ENCODE results near the gene TDRD9. TPM values are rescaled to one million over a fixed set of nuclear protein-coding genes. Genes with fewer than 3 reads are reported as not detected.

Gene TDRD9
- total and polyA plus RNA-seq, 7 experiments from 2014 or later: 0.16 to 6.4 (median 0.43) TPM; not detected in 1

DNA sequence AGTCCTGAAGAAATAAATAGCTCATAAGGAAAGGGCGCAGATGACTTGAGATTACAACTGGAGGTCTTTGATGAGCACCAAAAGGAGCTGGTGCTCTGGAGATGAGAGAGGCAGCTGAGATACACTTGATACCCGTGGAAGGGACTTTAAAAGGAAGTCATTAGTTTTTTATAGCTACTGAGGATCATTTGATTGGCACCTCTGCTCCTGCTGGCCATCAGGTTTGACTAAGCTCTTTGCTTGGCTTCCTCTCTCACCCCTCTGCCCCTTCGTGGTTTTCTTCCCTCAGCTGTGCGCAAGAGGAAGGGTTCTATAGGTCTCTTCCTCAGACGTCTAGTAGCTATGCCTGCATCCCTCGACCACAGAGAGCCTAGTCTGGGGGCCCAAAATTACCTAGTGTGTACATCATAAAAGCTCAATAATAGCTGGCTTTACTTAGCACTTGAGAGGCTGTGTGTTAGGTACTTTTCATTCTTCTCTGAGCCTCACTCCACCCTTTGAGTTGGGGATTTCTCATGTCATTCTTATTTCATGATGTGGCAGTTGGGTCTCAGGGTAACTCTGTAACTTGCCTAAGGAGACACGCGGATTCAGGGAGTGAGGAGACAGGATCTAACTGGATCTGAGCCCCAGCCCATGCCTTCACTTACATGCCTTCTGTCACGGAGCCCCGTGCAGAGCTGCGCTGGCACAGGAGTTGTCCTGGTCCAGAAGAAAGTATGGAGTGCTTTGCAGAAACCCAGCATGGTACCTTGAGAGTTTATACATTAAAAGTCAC, 88.8 kb downstream of the TDRD9 start:
- ChIA-PET CTCF (interaction anchor here (1.1 kb wide), 1 partner anchor 208 kb away, joined by 3 read pairs; no protein-coding TSS in a partner anchor), POLR2A (no interaction called here)
- no peaks in the 10 kb centered on the region for H3K9me3 ChIP-seq (ENCODE audit: control insufficient read depth in 2 of 3, low read length in 3 of 3)
- intact Hi-C loops (cut with micrococcal nuclease): no loop called here
- ATAC-seq (no peak), DNase-seq (no peak)
- peaks cover 0 to 4% (median 0%) of the 10 kb centered on the region in 5 donors for H3K36me3 Mint-ChIP-seq
- H3K4me1 Mint-ChIP-seq: no peaks in the 10 kb centered on the region
- no peak overlapping the region for H3K4me3 Mint-ChIP-seq
- H3K9me3 Mint-ChIP-seq: no peaks in the 10 kb centered on the region
- no peak overlapping the region for H3K27ac ChIP-seq (ENCODE audit: low read depth, low read length)
- H3K27me3 Mint-ChIP-seq: peaks cover 16 to 34% (median 22%) of the 10 kb centered on the region in 5 donors
- no peak overlapping the region for H3K27ac Mint-ChIP-seq
- H3K4me3 ChIP-seq (ENCODE audit: low read length): no peak overlapping the region
- H3K4me1 ChIP-seq (ENCODE audit: control insufficient read depth in 2 of 2, insufficient read depth in 2 of 2, low read length in 2 of 2): no peaks in the 10 kb centered on the region
- no peaks in the 10 kb centered on the region for H3K27me3 ChIP-seq (ENCODE audit: control insufficient read depth in 2 of 2, insufficient read depth in 2 of 2, low read length in 2 of 2)
- H3K36me3 ChIP-seq (ENCODE audit: control insufficient read depth in 2 of 3, insufficient read depth in 3 of 3, low read length in 3 of 3): no peaks in the 10 kb centered on the region

DNA sequence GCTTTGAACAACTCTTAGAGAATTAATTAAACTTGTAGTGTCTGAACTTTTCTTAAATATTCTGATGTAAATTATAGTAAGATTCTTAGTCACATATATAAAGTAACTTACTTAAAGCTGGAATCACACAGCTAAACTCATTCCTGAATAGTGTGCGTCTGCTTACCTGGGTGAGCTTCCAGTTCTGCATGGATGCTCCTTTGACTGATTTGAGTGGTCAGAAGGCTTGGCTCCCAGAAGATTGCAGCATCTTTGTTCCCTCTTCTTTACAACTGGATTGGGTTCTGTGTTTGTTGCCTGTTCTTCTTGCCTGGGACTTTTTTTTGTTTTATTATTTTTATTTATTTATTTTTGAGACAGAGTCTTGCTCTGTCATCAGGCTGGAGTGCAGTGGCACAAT, 90.8 kb downstream of the TDRD9 start:
- Mint-ChIP-seq H3K27me3 (peaks cover 16 to 43% (median 28%) of the 10 kb centered on the region in 5 donors), H3K4me1 (no peaks in the 10 kb centered on the region), H3K9me3 (no peaks in the 10 kb centered on the region), H3K36me3 (peaks cover 0 to 4% (median 0%) of the 10 kb centered on the region in 5 donors), H3K27ac (no peak overlapping the region), H3K4me3 (no peak overlapping the region)
- Histone ChIP-seq H3K27ac (ENCODE audit: low read depth, low read length) (no peak overlapping the region), H3K36me3 (ENCODE audit: control insufficient read depth in 2 of 3, insufficient read depth in 3 of 3, low read length in 3 of 3) (no peaks in the 10 kb centered on the region), H3K4me3 (ENCODE audit: low read length) (no peak overlapping the region), H3K4me1 (ENCODE audit: control insufficient read depth in 2 of 2, insufficient read depth in 2 of 2, low read length in 2 of 2) (no peaks in the 10 kb centered on the region), H3K27me3 (ENCODE audit: control insufficient read depth in 2 of 2, insufficient read depth in 2 of 2, low read length in 2 of 2) (no peaks in the 10 kb centered on the region), H3K9me3 (ENCODE audit: control insufficient read depth in 2 of 3, low read length in 3 of 3) (no peaks in the 10 kb centered on the region)
- POLR2A ChIA-PET: no interaction called here
- DNase-seq (no peak), ATAC-seq (no peak)
- intact Hi-C loops (cut with micrococcal nuclease): no loop called here
- CTCF ChIA-PET: interaction anchor here (0.7 kb wide), 1 partner anchor 15 kb away, joined by 4 read pairs; no protein-coding TSS in a partner anchor

DNA sequence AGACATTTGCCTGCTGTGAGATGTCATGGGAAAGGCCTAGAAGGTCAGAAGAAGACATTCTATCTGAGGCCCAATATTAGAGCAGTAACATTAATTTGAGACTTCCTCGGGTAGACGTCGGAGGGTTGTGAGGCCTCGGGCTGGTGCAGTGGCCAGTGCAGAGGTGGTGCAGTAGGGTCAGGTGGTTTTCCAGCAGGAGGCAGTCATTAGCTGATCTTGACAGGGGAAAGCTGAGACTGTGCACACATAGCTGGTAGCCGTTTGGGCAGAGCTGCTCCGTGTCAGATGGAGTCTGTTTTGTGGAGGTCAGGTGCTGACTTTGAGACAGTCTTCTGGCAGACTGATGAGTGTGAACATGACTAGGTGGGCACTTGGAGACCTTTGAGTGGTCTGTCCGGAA, 91.5 kb downstream of the TDRD9 start:
- Mint-ChIP-seq H3K36me3 (no peaks in the 10 kb centered on the region), H3K27me3 (peaks cover 16 to 43% (median 28%) of the 10 kb centered on the region in 5 donors), H3K9me3 (no peaks in the 10 kb centered on the region), H3K27ac (no peak overlapping the region), H3K4me1 (no peaks in the 10 kb centered on the region), H3K4me3 (no peak overlapping the region)
- intact Hi-C loops (cut with micrococcal nuclease): no loop called here
- H3K9me3 ChIP-seq (ENCODE audit: control insufficient read depth in 2 of 3, low read length in 3 of 3): no peaks in the 10 kb centered on the region
- no peak for DNase-seq
- no peaks in the 10 kb centered on the region for H3K27me3 ChIP-seq (ENCODE audit: control insufficient read depth in 2 of 2, insufficient read depth in 2 of 2, low read length in 2 of 2)
- ATAC-seq: no peak
- ChIA-PET CTCF (no interaction called here), POLR2A (no interaction called here)
- H3K27ac ChIP-seq (ENCODE audit: low read depth, low read length): no peak overlapping the region
- H3K4me3 ChIP-seq (ENCODE audit: low read length): no peak overlapping the region
- no peaks in the 10 kb centered on the region for H3K36me3 ChIP-seq (ENCODE audit: control insufficient read depth in 2 of 3, insufficient read depth in 3 of 3, low read length in 3 of 3)
- H3K4me1 ChIP-seq (ENCODE audit: control insufficient read depth in 2 of 2, insufficient read depth in 2 of 2, low read length in 2 of 2): no peaks in the 10 kb centered on the region

DNA sequence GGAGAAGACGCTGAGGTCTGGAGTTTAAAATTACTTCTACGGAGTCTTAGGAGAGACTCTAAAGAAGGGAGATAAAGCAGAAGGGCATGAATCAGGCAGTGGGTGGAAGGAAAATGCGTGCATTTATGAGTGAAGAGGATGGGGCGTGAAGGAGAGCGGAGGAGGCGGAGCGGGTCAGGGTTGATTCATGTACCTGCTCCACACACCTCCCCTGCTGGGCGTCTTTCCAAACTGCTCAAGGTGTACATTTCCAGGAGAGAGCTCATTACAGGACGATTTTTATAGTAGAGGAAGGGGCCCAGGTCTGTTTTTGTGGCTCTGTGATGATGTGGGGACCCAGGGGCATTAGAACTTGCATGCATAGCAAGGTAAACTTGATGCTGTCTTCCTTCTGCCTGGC, 92.2 kb downstream of the TDRD9 start:
- no peak overlapping the region for H3K4me3 ChIP-seq (ENCODE audit: low read length)
- DNase-seq (no peak), ATAC-seq (no peak)
- Mint-ChIP-seq H3K4me1 (no peaks in the 10 kb centered on the region), H3K27ac (no peak overlapping the region), H3K9me3 (no peaks in the 10 kb centered on the region), H3K27me3 (peaks cover 16 to 43% (median 28%) of the 10 kb centered on the region in 5 donors), H3K36me3 (no peaks in the 10 kb centered on the region), H3K4me3 (no peak overlapping the region)
- no peaks in the 10 kb centered on the region for H3K9me3 ChIP-seq (ENCODE audit: control insufficient read depth in 2 of 3, low read length in 3 of 3)
- intact Hi-C loops (cut with micrococcal nuclease): no loop called here
- H3K27ac ChIP-seq (ENCODE audit: low read depth, low read length): no peak overlapping the region
- H3K36me3 ChIP-seq (ENCODE audit: control insufficient read depth in 2 of 3, insufficient read depth in 3 of 3, low read length in 3 of 3): no peaks in the 10 kb centered on the region
- POLR2A ChIA-PET: no interaction called here
- CTCF ChIA-PET: no interaction called here
- no peaks in the 10 kb centered on the region for H3K27me3 ChIP-seq (ENCODE audit: control insufficient read depth in 2 of 2, insufficient read depth in 2 of 2, low read length in 2 of 2)
- no peaks in the 10 kb centered on the region for H3K4me1 ChIP-seq (ENCODE audit: control insufficient read depth in 2 of 2, insufficient read depth in 2 of 2, low read length in 2 of 2)

DNA sequence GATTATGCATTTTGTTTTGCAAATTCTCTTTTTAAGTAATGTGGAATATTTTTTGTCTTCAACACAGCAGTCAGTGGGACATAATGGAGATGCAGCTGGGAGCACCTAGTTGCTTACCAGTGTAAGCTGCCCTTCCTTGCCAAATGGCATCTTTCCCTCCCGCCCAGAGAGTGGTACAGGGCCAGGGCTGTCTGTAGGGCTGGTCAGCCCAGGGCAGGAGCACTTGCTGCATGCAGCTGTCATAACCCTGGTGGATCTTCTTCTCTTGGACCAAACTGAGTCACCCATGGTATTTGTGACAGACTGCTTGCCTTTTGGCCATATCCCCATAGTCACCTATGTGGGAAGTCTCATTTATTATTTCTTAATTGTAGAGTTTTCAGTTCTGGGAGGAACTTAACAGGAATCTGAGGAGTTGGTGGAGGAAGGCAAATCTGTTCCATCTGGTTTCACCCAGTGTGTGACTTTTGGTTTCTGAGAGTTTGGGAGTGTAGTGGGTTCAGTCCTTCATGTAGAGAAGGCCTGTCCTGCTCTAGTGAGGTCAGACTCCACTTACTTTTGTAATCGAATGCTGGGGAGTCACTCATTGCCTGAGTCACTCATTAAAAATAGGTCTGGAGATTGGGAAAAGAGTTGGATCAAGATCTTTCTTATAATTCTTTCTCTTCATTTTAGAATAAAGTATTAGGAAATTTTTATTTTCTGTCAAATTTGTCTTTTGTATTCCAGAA, 95.2 kb downstream of the TDRD9 start:
- Histone ChIP-seq H3K4me1 (ENCODE audit: control insufficient read depth in 2 of 2, insufficient read depth in 2 of 2, low read length in 2 of 2) (no peaks in the 10 kb centered on the region), H3K27ac (ENCODE audit: low read depth, low read length) (no peak overlapping the region), H3K27me3 (ENCODE audit: control insufficient read depth in 2 of 2, insufficient read depth in 2 of 2, low read length in 2 of 2) (no peaks in the 10 kb centered on the region), H3K9me3 (ENCODE audit: control insufficient read depth in 2 of 3, low read length in 3 of 3) (no peaks in the 10 kb centered on the region), H3K36me3 (ENCODE audit: control insufficient read depth in 2 of 3, insufficient read depth in 3 of 3, low read length in 3 of 3) (no peaks in the 10 kb centered on the region), H3K4me3 (ENCODE audit: low read length) (no peak overlapping the region)
- ChIA-PET POLR2A (no interaction called here), CTCF (no interaction called here)
- Mint-ChIP-seq H3K27me3 (peaks cover 17 to 34% (median 29%) of the 10 kb centered on the region in 5 donors), H3K4me3 (no peak overlapping the region), H3K36me3 (no peaks in the 10 kb centered on the region), H3K9me3 (no peaks in the 10 kb centered on the region), H3K27ac (no peak overlapping the region), H3K4me1 (no peaks in the 10 kb centered on the region)
- ATAC-seq (no peak), DNase-seq (no peak)
- intact Hi-C loops (cut with micrococcal nuclease): no loop called here

DNA sequence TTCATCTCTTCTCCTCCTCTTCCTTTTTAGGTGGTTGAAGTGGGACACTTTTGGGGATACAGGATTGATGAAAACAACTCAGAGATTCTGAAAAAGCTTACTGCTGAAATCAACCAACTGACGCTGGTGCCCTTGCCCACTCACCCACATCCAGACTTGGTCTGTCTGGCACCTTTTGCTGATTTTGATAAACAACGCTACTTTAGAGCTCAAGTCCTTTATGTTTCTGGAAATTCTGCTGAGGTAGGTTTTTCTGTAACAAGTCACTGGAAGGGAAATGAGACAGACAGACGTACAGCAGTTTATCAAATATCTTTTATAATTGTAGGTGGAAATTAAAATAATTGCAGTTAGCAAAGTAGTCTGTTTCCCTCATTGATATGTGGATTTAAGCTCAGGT, 97.3 kb downstream of the TDRD9 start:
- Mint-ChIP-seq H3K36me3 (no peaks in the 10 kb centered on the region), H3K4me1 (no peaks in the 10 kb centered on the region), H3K4me3 (no peak overlapping the region), H3K27ac (no peak overlapping the region), H3K27me3 (peaks cover 9 to 33% (median 20%) of the 10 kb centered on the region in 5 donors), H3K9me3 (no peaks in the 10 kb centered on the region)
- H3K36me3 ChIP-seq (ENCODE audit: control insufficient read depth in 2 of 3, insufficient read depth in 3 of 3, low read length in 3 of 3): no peaks in the 10 kb centered on the region
- no peaks in the 10 kb centered on the region for H3K27me3 ChIP-seq (ENCODE audit: control insufficient read depth in 2 of 2, insufficient read depth in 2 of 2, low read length in 2 of 2)
- H3K27ac ChIP-seq (ENCODE audit: low read depth, low read length): no peak overlapping the region
- H3K4me1 ChIP-seq (ENCODE audit: control insufficient read depth in 2 of 2, insufficient read depth in 2 of 2, low read length in 2 of 2): no peaks in the 10 kb centered on the region
- POLR2A ChIA-PET: no interaction called here
- no peak for ATAC-seq
- H3K4me3 ChIP-seq (ENCODE audit: low read length): no peak overlapping the region
- no peak for DNase-seq
- no peaks in the 10 kb centered on the region for H3K9me3 ChIP-seq (ENCODE audit: control insufficient read depth in 2 of 3, low read length in 3 of 3)
- CTCF ChIA-PET: no interaction called here
- intact Hi-C loops (cut with micrococcal nuclease): no loop called here

DNA sequence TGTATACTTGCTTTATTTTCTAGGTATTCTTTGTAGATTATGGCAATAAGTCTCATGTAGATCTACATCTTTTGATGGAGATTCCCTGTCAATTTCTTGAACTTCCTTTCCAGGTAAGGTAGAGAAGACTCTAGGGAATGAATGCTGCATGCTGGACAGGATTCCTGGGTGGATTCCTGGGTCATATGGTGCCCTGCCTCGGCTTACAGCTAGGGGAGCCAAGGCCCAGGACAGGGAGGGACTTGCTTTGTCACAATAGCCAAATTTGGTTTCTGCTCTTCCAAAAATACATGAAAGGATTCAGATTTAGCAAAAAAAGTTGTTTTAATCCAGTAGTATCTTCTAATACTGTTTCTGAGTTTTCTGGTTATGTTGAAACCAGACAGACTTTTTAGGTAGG, 97.8 kb downstream of the TDRD9 start:
- no peaks in the 10 kb centered on the region for H3K36me3 ChIP-seq (ENCODE audit: control insufficient read depth in 2 of 3, insufficient read depth in 3 of 3, low read length in 3 of 3)
- H3K9me3 ChIP-seq (ENCODE audit: control insufficient read depth in 2 of 3, low read length in 3 of 3): no peaks in the 10 kb centered on the region
- Mint-ChIP-seq H3K4me1 (no peaks in the 10 kb centered on the region), H3K9me3 (no peaks in the 10 kb centered on the region), H3K27me3 (peaks cover 9 to 31% (median 15%) of the 10 kb centered on the region in 5 donors), H3K4me3 (no peak overlapping the region), H3K36me3 (no peaks in the 10 kb centered on the region), H3K27ac (no peak overlapping the region)
- no peak overlapping the region for H3K4me3 ChIP-seq (ENCODE audit: low read length)
- intact Hi-C loops (cut with micrococcal nuclease): no loop called here
- ATAC-seq (no peak), DNase-seq (no peak)
- H3K27ac ChIP-seq (ENCODE audit: low read depth, low read length): no peak overlapping the region
- CTCF ChIA-PET: no interaction called here
- no peaks in the 10 kb centered on the region for H3K27me3 ChIP-seq (ENCODE audit: control insufficient read depth in 2 of 2, insufficient read depth in 2 of 2, low read length in 2 of 2)
- no peaks in the 10 kb centered on the region for H3K4me1 ChIP-seq (ENCODE audit: control insufficient read depth in 2 of 2, insufficient read depth in 2 of 2, low read length in 2 of 2)
- POLR2A ChIA-PET: no interaction called here

Measured in naive thymus-derived CD4-positive, alpha-beta T cell (primary cell).